Coronary artery (tissue), 2 donors: ENCODE data around the gene KLK2.

Source experiments
- DNase-seq: peaks from one replicate; pipeline ENCODE4 v3.0.0-alpha.2; 2017; ENCODE audit warnings: low spot score
- H3K27ac ChIP-seq, 2 donors: fragments of 200-600 bp; sonication (generic); one replicate each; pipeline ENCODE4 v1.5.1; 2016 to 2019
- H3K4me3 ChIP-seq: fragments of 200-600 bp; sonication (generic); 2 replicates; pipeline ENCODE4 v1.5.1; 2016; ENCODE audit warnings: mild to moderate bottlenecking, moderate library complexity
- TF ChIP-seq, protein P1 (sequence below): fragments of 200-600 bp; sonication (generic); IDR thresholded peaks from one replicate; pipeline ENCODE4 v1.5.1; 2019; ENCODE audit warnings: antibody characterized with exemption

Gene KLK2

DNA sequence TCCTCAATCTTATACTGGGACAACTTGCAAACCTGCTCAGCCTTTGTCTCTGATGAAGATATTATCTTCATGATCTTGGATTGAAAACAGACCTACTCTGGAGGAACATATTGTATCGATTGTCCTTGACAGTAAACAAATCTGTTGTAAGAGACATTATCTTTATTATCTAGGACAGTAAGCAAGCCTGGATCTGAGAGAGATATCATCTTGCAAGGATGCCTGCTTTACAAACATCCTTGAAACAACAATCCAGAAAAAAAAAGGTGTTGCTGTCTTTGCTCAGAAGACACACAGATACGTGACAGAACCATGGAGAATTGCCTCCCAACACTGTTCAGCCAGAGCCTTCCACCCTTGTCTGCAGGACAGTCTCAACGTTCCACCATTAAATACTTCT lies 22.5 kb upstream of the KLK2 start:
- DNase-seq, result no peak
- H3K27ac ChIP-seq, result no peak overlapping the region
- no peak overlapping the region for H3K4me3 ChIP-seq
- TF ChIP-seq, protein P1, sequence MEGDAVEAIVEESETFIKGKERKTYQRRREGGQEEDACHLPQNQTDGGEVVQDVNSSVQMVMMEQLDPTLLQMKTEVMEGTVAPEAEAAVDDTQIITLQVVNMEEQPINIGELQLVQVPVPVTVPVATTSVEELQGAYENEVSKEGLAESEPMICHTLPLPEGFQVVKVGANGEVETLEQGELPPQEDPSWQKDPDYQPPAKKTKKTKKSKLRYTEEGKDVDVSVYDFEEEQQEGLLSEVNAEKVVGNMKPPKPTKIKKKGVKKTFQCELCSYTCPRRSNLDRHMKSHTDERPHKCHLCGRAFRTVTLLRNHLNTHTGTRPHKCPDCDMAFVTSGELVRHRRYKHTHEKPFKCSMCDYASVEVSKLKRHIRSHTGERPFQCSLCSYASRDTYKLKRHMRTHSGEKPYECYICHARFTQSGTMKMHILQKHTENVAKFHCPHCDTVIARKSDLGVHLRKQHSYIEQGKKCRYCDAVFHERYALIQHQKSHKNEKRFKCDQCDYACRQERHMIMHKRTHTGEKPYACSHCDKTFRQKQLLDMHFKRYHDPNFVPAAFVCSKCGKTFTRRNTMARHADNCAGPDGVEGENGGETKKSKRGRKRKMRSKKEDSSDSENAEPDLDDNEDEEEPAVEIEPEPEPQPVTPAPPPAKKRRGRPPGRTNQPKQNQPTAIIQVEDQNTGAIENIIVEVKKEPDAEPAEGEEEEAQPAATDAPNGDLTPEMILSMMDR, result no peak

DNA sequence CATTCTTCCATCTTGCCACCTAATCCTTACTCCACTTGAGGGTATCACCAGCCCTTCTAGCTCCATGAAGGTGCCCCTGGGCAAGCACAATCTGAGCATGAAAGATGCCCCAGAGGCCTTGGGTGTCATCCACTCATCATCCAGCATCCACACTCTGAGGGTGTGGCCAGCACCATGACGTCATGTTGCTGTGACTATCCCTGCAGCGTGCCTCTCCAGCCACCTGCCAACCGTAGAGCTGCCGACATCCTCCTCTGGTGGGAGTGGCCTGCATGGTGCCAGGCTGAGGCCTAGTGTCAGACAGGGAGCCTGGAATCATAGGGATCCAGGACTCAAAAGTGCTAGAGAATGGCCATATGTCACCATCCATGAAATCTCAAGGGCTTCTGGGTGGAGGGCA lies 21.6 kb upstream of the KLK2 start:
- no peak overlapping the region for H3K27ac ChIP-seq
- no peak overlapping the region for H3K4me3 ChIP-seq
- TF ChIP-seq, protein P1, result no peak

DNA sequence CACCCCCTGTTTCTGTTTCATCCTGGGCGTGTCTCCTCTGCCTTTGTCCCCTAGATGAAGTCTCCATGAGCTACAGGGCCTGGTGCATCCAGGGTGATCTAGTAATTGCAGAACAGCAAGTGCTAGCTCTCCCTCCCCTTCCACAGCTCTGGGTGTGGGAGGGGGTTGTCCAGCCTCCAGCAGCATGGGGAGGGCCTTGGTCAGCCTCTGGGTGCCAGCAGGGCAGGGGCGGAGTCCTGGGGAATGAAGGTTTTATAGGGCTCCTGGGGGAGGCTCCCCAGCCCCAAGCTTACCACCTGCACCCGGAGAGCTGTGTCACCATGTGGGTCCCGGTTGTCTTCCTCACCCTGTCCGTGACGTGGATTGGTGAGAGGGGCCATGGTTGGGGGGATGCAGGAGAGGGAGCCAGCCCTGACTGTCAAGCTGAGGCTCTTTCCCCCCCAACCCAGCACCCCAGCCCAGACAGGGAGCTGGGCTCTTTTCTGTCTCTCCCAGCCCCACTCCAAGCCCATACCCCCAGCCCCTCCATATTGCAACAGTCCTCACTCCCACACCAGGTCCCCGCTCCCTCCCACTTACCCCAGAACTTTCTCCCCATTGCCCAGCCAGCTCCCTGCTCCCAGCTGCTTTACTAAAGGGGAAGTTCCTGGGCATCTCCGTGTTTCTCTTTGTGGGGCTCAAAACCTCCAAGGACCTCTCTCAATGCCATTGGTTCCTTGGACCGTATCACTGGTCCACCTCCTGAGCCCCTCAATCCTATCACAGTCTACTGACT lies 18.4 kb upstream of the KLK2 start, which contains the start of gene KLK3:
TSS of gene KLK3 (plus strand) at position 280 of the 775 bp plus-strand sequence. CDS start at position 321, 41 bp downstream.
- DNase-seq, result no peak
- TF ChIP-seq, protein P1, result no peak
- H3K27ac ChIP-seq, result no peak within 1 kb of the TSS
- H3K4me3 ChIP-seq, result no peak within 1 kb of the TSS

More for the DNA sequence above, 21.6 kb upstream of the KLK2 start:
- DNase-seq, result no peak

DNA sequence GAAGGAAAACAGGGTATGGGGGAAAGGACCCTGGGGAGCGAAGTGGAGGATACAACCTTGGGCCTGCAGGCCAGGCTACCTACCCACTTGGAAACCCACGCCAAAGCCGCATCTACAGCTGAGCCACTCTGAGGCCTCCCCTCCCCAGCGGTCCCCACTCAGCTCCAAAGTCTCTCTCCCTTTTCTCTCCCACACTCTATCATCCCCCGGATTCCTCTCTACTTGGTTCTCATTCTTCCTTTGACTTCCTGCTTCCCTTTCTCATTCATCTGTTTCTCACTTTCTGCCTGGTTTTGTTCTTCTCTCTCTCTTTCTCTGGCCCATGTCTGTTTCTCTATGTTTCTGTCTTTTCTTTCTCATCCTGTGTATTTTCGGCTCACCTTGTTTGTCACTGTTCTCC lies 15.9 kb upstream of the KLK2 start:
- TF ChIP-seq, protein P1, result no peak
- no peak overlapping the region for H3K4me3 ChIP-seq
- DNase-seq, result no peak
- H3K27ac ChIP-seq, result no peak overlapping the region

DNA sequence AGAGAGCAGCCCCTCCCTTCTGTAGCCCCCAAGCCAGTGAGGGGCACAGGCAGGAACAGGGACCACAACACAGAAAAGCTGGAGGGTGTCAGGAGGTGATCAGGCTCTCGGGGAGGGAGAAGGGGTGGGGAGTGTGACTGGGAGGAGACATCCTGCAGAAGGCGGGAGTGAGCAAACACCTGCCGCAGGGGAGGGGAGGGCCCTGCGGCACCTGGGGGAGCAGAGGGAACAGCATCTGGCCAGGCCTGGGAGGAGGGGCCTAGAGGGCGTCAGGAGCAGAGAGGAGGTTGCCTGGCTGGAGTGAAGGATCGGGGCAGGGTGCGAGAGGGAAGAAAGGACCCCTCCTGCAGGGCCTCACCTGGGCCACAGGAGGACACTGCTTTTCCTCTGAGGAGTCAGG lies 14.4 kb upstream of the KLK2 start:
- no peak for DNase-seq
- H3K4me3 ChIP-seq, result no peak overlapping the region
- TF ChIP-seq, protein P1, result no peak
- H3K27ac ChIP-seq, result no peak overlapping the region

DNA sequence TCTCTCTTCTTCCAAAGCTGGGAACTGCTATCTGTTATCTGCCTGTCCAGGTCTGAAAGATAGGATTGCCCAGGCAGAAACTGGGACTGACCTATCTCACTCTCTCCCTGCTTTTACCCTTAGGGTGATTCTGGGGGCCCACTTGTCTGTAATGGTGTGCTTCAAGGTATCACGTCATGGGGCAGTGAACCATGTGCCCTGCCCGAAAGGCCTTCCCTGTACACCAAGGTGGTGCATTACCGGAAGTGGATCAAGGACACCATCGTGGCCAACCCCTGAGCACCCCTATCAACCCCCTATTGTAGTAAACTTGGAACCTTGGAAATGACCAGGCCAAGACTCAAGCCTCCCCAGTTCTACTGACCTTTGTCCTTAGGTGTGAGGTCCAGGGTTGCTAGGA lies 13.4 kb upstream of the KLK2 start:
- Histone ChIP-seq H3K27ac (no peak overlapping the region), H3K4me3 (no peak overlapping the region)
- TF ChIP-seq, protein P1, result no peak
- DNase-seq, result no peak

DNA sequence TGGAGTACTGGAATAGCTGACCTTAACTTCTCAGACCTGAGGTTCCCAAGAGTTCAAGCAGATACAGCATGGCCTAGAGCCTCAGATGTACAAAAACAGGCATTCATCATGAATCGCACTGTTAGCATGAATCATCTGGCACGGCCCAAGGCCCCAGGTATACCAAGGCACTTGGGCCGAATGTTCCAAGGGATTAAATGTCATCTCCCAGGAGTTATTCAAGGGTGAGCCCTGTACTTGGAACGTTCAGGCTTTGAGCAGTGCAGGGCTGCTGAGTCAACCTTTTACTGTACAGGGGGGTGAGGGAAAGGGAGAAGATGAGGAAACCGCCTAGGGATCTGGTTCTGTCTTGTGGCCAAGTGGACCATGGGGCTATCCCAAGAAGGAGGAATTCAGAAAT lies 12.2 kb upstream of the KLK2 start:
- H3K27ac ChIP-seq, result no peak overlapping the region
- H3K4me3 ChIP-seq, result no peak overlapping the region
- TF ChIP-seq, protein P1, result no peak
- DNase-seq, result no peak
